HG02852 (cell line): ENCODE data around the gene DOCK9.
"Not testable (repeated sequence)": the region's sequence is repeated elsewhere in the genome, so short reads cannot be mapped to it uniquely, and the experiment has no call there.

Experiments
- ATAC-seq: cut with Tn5 transposase; IDR thresholded peaks from one replicate; pipeline ENCODE4 v1.9.1; 2021; ENCODE audit warnings: mild to moderate bottlenecking, moderate library complexity; ENCODE audit not compliant: unreplicated experiment

Gene DOCK9

GRCh38 chr13:98754468-98754867 lies 223.4 kb downstream of the DOCK9 start:
- not testable (repeated sequence) for ATAC-seq

GRCh38 chr13:98752467-98753290 lies 225.2 kb downstream of the DOCK9 start, which contains the start of gene SLC15A1:
Gene SLC15A1, minus strand, starts transcription at chr13:98752672. Its CDS starts 74 bp downstream, at chr13:98752598.
- no peak for ATAC-seq

GRCh38 chr13:98751861-98752466 lies 225.9 kb downstream of the DOCK9 start:
- no peak for ATAC-seq

- ATAC-seq, result no peak
Measured at GRCh38 chr13:98751367-98751782, 226.5 kb downstream of the DOCK9 start.

- no peak for ATAC-seq
Measured at GRCh38 chr13:98749501-98749900, 228.4 kb downstream of the DOCK9 start.

- no peak for ATAC-seq
Measured at GRCh38 chr13:98746968-98747367, 230.9 kb downstream of the DOCK9 start.
